ENCODE measurements around the gene VTI1B.

DNA sequence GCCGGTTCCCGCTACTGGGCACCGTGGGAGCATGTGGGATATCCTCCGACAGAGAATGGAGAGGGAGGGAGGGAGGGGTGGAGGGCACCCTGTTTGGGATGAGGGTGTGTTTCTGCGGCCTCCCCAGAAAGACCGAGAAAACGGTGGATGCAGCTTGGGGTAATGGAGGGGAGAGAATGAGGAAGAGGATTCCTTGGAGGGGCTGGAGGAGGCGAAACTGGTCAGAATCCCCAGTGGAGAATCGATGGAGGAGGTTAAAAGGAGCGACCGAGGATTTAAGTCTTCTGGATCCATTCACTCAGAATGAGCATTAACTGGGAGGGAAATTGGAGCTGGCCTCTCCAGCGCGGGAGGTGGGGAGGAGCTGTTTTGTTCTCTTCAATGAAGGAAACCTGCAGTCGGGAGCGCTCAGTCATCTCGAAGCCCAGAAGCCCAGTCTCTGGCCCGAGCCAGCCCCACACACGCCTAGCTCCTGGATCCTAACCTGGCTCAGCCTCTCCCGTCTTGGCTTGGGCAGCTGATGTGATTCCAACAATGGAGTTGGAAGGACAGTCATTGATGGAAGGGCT is 54.1 kb downstream of the VTI1B start:
- TF ChIP-seq, protein P1, sequence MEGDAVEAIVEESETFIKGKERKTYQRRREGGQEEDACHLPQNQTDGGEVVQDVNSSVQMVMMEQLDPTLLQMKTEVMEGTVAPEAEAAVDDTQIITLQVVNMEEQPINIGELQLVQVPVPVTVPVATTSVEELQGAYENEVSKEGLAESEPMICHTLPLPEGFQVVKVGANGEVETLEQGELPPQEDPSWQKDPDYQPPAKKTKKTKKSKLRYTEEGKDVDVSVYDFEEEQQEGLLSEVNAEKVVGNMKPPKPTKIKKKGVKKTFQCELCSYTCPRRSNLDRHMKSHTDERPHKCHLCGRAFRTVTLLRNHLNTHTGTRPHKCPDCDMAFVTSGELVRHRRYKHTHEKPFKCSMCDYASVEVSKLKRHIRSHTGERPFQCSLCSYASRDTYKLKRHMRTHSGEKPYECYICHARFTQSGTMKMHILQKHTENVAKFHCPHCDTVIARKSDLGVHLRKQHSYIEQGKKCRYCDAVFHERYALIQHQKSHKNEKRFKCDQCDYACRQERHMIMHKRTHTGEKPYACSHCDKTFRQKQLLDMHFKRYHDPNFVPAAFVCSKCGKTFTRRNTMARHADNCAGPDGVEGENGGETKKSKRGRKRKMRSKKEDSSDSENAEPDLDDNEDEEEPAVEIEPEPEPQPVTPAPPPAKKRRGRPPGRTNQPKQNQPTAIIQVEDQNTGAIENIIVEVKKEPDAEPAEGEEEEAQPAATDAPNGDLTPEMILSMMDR (IDR thresholded peaks at IDR 0.05): no peak
- TF ChIP-seq EZH2 (IDR thresholded peaks at IDR 0.05; ENCODE audit: borderline replicate concordance, insufficient read depth, low read depth, low read length, poor library complexity, severe bottlenecking): no peak

All from B cell (primary cell).